GM19035 (cell line): ENCODE data around the gene STRN3.
A peak's percentile ranks its signal among the peaks of the same experiment; 100 is the strongest.
"Not testable (repeated sequence)": the region's sequence is repeated elsewhere in the genome, so short reads cannot be mapped to it uniquely, and the experiment has no call there.

Experiments used
- ATAC-seq: cut with Tn5 transposase; IDR thresholded peaks from one replicate; pipeline ENCODE4 v1.9.1; 2021; ENCODE audit not compliant: unreplicated experiment

The STRN3 gene

GRCh38 chr14:31003284-31003683, 22.9 kb downstream of the STRN3 start:
- ATAC-seq: no peak

- ATAC-seq: no peak
Observed at GRCh38 chr14:31001339-31001658, 24.9 kb downstream of the STRN3 start.

GRCh38 chr14:31000629-31001338, 25.4 kb downstream of the STRN3 start:
- ATAC-seq: no peak

GRCh38 chr14:30999038-30999773, 27.0 kb downstream of the STRN3 start:
- no peak for ATAC-seq

- no peak for ATAC-seq
Observed at GRCh38 chr14:30998100-30998706, 28.0 kb downstream of the STRN3 start.

GRCh38 chr14:30996892-30997659, 29.1 kb downstream of the STRN3 start:
- ATAC-seq: no peak

GRCh38 chr14:30995689-30996088, 30.5 kb downstream of the STRN3 start:
- no peak for ATAC-seq

GRCh38 chr14:30994681-30995620, 31.2 kb downstream of the STRN3 start:
- peak; percentile 79 for ATAC-seq

- ATAC-seq: no peak
Observed at GRCh38 chr14:30993071-30993470, 33.1 kb downstream of the STRN3 start.

GRCh38 chr14:30991408-30991807, 34.8 kb downstream of the STRN3 start:
- no peak for ATAC-seq

- no peak for ATAC-seq
Observed at GRCh38 chr14:30990770-30991169, 35.4 kb downstream of the STRN3 start.

- ATAC-seq: no peak
Observed at GRCh38 chr14:30988509-30988908, 37.7 kb downstream of the STRN3 start.

- no peak for ATAC-seq
Observed at GRCh38 chr14:30985796-30986195, 40.4 kb downstream of the STRN3 start.

GRCh38 chr14:30983858-30984257, 42.3 kb downstream of the STRN3 start:
- ATAC-seq: no peak

GRCh38 chr14:30982533-30982932, 43.6 kb downstream of the STRN3 start:
- no peak for ATAC-seq

- ATAC-seq: no peak
Observed at GRCh38 chr14:30980980-30981379, 45.2 kb downstream of the STRN3 start.

- not testable (repeated sequence) for ATAC-seq
Observed at GRCh38 chr14:30980106-30980704, 46.0 kb downstream of the STRN3 start.

- ATAC-seq: no peak
Observed at GRCh38 chr14:30977752-30978151, 48.4 kb downstream of the STRN3 start.

GRCh38 chr14:30974628-30975027, 51.6 kb downstream of the STRN3 start:
- no peak for ATAC-seq
